ENCODE results near the gene DENND5A.
"Not testable (repeated sequence)": the region's sequence is repeated elsewhere in the genome, so short reads cannot be mapped to it uniquely, and the experiment has no call there.

DENND5A gene

GRCh38 chr11:9137293-9138132 lies 127.6 kb downstream of the DENND5A start:
- peak; percentile 57 for DNase-seq

GRCh38 chr11:9136741-9137140 lies 128.4 kb downstream of the DENND5A start:
- DNase-seq: no peak

GRCh38 chr11:9133956-9134355 lies 131.2 kb downstream of the DENND5A start:
- no peak for DNase-seq

GRCh38 chr11:9132203-9132878 lies 132.8 kb downstream of the DENND5A start:
- DNase-seq: no peak

- DNase-seq: no peak
Measured at GRCh38 chr11:9130297-9130696, 134.9 kb downstream of the DENND5A start.

GRCh38 chr11:9126636-9127035 lies 138.5 kb downstream of the DENND5A start:
- DNase-seq: no peak

GRCh38 chr11:9125185-9125886 lies 139.8 kb downstream of the DENND5A start:
- no peak for DNase-seq

- DNase-seq: no peak
Measured at GRCh38 chr11:9123595-9124304, 141.4 kb downstream of the DENND5A start.

GRCh38 chr11:9121469-9121796 lies 143.7 kb downstream of the DENND5A start:
- no peak for DNase-seq

GRCh38 chr11:9120664-9121468 lies 144.3 kb downstream of the DENND5A start:
- no peak for DNase-seq

GRCh38 chr11:9118277-9118676 lies 146.9 kb downstream of the DENND5A start:
- peak; percentile 6 for DNase-seq

GRCh38 chr11:9112075-9112474 lies 153.1 kb downstream of the DENND5A start:
- no peak for DNase-seq

- DNase-seq: no peak
Measured at GRCh38 chr11:9109858-9110731, 155.1 kb downstream of the DENND5A start.

GRCh38 chr11:9104580-9104979 lies 160.6 kb downstream of the DENND5A start:
- no peak for DNase-seq

GRCh38 chr11:9103542-9104276 lies 161.4 kb downstream of the DENND5A start:
- no peak for DNase-seq

- DNase-seq: no peak
Measured at GRCh38 chr11:9099617-9100016, 165.5 kb downstream of the DENND5A start.

GRCh38 chr11:9098455-9098854 lies 166.7 kb downstream of the DENND5A start:
- not testable (repeated sequence) for DNase-seq

- DNase-seq: not testable (repeated sequence)
Measured at GRCh38 chr11:9097186-9097943, 167.8 kb downstream of the DENND5A start.

- no peak for DNase-seq
Measured at GRCh38 chr11:9096427-9096826, 168.7 kb downstream of the DENND5A start.

Measured in fibroblast of skin of abdomen (primary cell).